ENCODE data around the gene ADAMTSL3. TPM values are rescaled to one million over a fixed set of nuclear protein-coding genes. Genes with fewer than 3 reads are reported as not detected.
A peak's percentile ranks its signal among the peaks of the same experiment; 100 is the strongest.
"Not testable (repeated sequence)": the region's sequence is repeated elsewhere in the genome, so short reads cannot be mapped to it uniquely, and the experiment has no call there.

Gene ADAMTSL3
- total RNA-seq, 1 donor from 2014 or later: 0.67 TPM

GRCh38 chr15:84079885-84080777 is 426.2 kb downstream of the ADAMTSL3 start:
- Histone ChIP-seq H3K36me3 (ENCODE audit: control insufficient read depth, insufficient read depth, low read length) (no peaks in the 10 kb centered on the region), H3K4me3 (ENCODE audit: low read depth, low read length) (peak overlapping the region; percentile 45), H3K27me3 (ENCODE audit: control insufficient read depth, insufficient read depth, low read length) (no peaks in the 10 kb centered on the region)
- no peak for TF ChIP-seq CTCF (IDR thresholded peaks at IDR 0.05; ENCODE audit: insufficient read depth, low read length, poor library complexity, severe bottlenecking)
- no peak for DNase-seq (ENCODE audit: low read depth)

GRCh38 chr15:84080778-84081084 is 426.8 kb downstream of the ADAMTSL3 start:
- not testable (repeated sequence) for H3K4me3 ChIP-seq (ENCODE audit: low read depth, low read length); H3K36me3 ChIP-seq (ENCODE audit: control insufficient read depth, insufficient read depth, low read length); DNase-seq (ENCODE audit: low read depth); H3K27me3 ChIP-seq (ENCODE audit: control insufficient read depth, insufficient read depth, low read length)

- DNase-seq (ENCODE audit: low read depth): no peak
- TF ChIP-seq CTCF (IDR thresholded peaks at IDR 0.05; ENCODE audit: insufficient read depth, low read length, poor library complexity, severe bottlenecking): no peak
- Histone ChIP-seq H3K36me3 (ENCODE audit: control insufficient read depth, insufficient read depth, low read length) (no peaks in the 10 kb centered on the region), H3K4me3 (ENCODE audit: low read depth, low read length) (no peak overlapping the region), H3K27me3 (ENCODE audit: control insufficient read depth, insufficient read depth, low read length) (no peaks in the 10 kb centered on the region)
Measured at GRCh38 chr15:84081391-84082168, 427.7 kb downstream of the ADAMTSL3 start.

- DNase-seq (ENCODE audit: low read depth): no peak
- no peak for TF ChIP-seq CTCF (IDR thresholded peaks at IDR 0.05; ENCODE audit: insufficient read depth, low read length, poor library complexity, severe bottlenecking)
- no peaks in the 10 kb centered on the region for H3K27me3 ChIP-seq (ENCODE audit: control insufficient read depth, insufficient read depth, low read length)
Measured at GRCh38 chr15:84082739-84083138, 428.8 kb downstream of the ADAMTSL3 start.

GRCh38 chr15:84086071-84086470 is 432.1 kb downstream of the ADAMTSL3 start:
- H3K4me3 ChIP-seq (ENCODE audit: low read depth, low read length); H3K36me3 ChIP-seq (ENCODE audit: control insufficient read depth, insufficient read depth, low read length); H3K27me3 ChIP-seq (ENCODE audit: control insufficient read depth, insufficient read depth, low read length); DNase-seq (ENCODE audit: low read depth): not testable (repeated sequence)

More at GRCh38 chr15:84082739-84083138, 428.8 kb downstream of the ADAMTSL3 start:
- no peaks in the 10 kb centered on the region for H3K36me3 ChIP-seq (ENCODE audit: control insufficient read depth, insufficient read depth, low read length)
- H3K4me3 ChIP-seq (ENCODE audit: low read depth, low read length): no peak overlapping the region

Other genes starting within 250 kb of the ADAMTSL3 start
- 0.75 and 1.0 TPM in 2 replicates for gene SH3GL3, start 206.8 kb upstream of the ADAMTSL3 start, total RNA-seq